HepG2 (cell line): ENCODE results near the gene HCK. TPM values are rescaled to one million over a fixed set of nuclear protein-coding genes. Genes with fewer than 3 reads are reported as not detected.
A peak's percentile ranks its signal among the peaks of the same experiment; 100 is the strongest.

ENCODE experiments used
- HNRNPH1 ChIP-seq: fragments of 200-400 bp; formaldehyde crosslinking; optimal IDR thresholded peaks from 2 replicates; pipeline ENCODE3; 2017; ENCODE audit warnings: mild to moderate bottlenecking, low read depth, low read length
- KDM1A ChIP-seq: IDR thresholded peaks from 2 replicates; pipeline ENCODE4 v1.6.1; 2016; ENCODE audit warnings: missing compliant biosample characterization
- KLF16 ChIP-seq, 2 experiments: sonication (generic) in 1 of 2; formaldehyde crosslinking in 1 of 2; IDR thresholded peaks; 2 replicates each; pipeline versions ENCODE4 v1.6.1 to v1.8.0; 2016 to 2023; ENCODE audit warnings: missing genetic modification reagents in 2 of 2, missing compliant biosample characterization in 1 of 2
- MYNN ChIP-seq: sonication (generic); formaldehyde crosslinking; IDR thresholded peaks from 2 replicates; pipeline ENCODE4 v1.4.0; 2020; ENCODE audit warnings: mild to moderate bottlenecking, low read depth, missing genetic modification reagents
- PHB2 ChIP-seq: fragments of 450-650 bp; IDR thresholded peaks from 2 replicates; pipeline ENCODE4 v1.6.1; 2018; ENCODE audit not compliant: partially characterized antibody
- PRDM15 ChIP-seq: sonication (generic); formaldehyde crosslinking; IDR thresholded peaks from 2 replicates; pipeline ENCODE4 v1.4.0; 2020; ENCODE audit warnings: missing genetic modification reagents
- TBL1XR1 ChIP-seq: fragments of 150-350 bp; IDR thresholded peaks from 2 replicates; pipeline ENCODE4 v1.6.1; 2014; ENCODE audit warnings: borderline replicate concordance, low read length; ENCODE audit not compliant: partially characterized antibody
- ZFP82 ChIP-seq: sonication (generic); formaldehyde crosslinking; IDR thresholded peaks from 2 replicates; pipeline ENCODE4 v1.5.1; 2020; ENCODE audit warnings: mild to moderate bottlenecking, missing genetic modification reagents, borderline replicate concordance
- ZNF142 ChIP-seq: sonication (generic); formaldehyde crosslinking; IDR thresholded peaks from 2 replicates; pipeline ENCODE4 v1.4.0; 2020; ENCODE audit warnings: missing genetic modification reagents
- ZNF207 ChIP-seq: fragments of 450-650 bp; IDR thresholded peaks from 2 replicates; pipeline ENCODE4 v1.6.1; 2016; ENCODE audit warnings: antibody characterized with exemption, borderline replicate concordance
- ZNF562 ChIP-seq: sonication (generic); formaldehyde crosslinking; IDR thresholded peaks from 2 replicates; pipeline ENCODE4 v1.8.0; 2022; ENCODE audit warnings: missing genetic modification reagents, borderline replicate concordance
- ZNF781 ChIP-seq: sonication (generic); formaldehyde crosslinking; IDR thresholded peaks from 2 replicates; pipeline ENCODE4 v1.5.1; 2020; ENCODE audit warnings: borderline replicate concordance, mild to moderate bottlenecking, missing genetic modification reagents; ENCODE audit errors: not compliant biosample characterization
- polyA plus RNA-seq, 8 experiments: library from polyadenylated mRNA; depleted of rRNA in 3 of 8; stranded (reverse) in 7 of 8; unstranded in 1 of 8; fragments of >200 nt; fragmentation: Illumina TruSeq in 4 of 8; extraction: Trizol in 4 of 8; gene quantifications; 2 replicates each; pipeline versions ENCODE4 v1.2.1 to v1.2.3, GENCODE V29; 2011 to 2016; ENCODE audit warnings: low read depth in 4 of 8, missing spikeins in 1 of 8, mixed read lengths in 1 of 8; ENCODE audit not compliant: insufficient read depth in 1 of 8
- total RNA-seq, 5 experiments: library from RNA; depleted of rRNA; stranded (reverse); fragments of >200 nt; fragmentation: Illumina TruSeq; extraction: Trizol; gene quantifications; 2 replicates each; pipeline ENCODE4 v1.2.3, GENCODE V29; 2016; ENCODE audit warnings: low read depth in 1 of 5
- TF ChIP-seq, protein P1 (sequence below): sonication (generic); formaldehyde crosslinking; IDR thresholded peaks from 2 replicates; pipeline ENCODE4 v1.8.0; 2022; ENCODE audit warnings: low read depth, missing genetic modification reagents
- TF ChIP-seq, protein P2 (sequence below): sonication (generic); formaldehyde crosslinking; IDR thresholded peaks from 2 replicates; pipeline ENCODE4 v1.4.0; 2020; ENCODE audit warnings: missing genetic modification reagents, mild to moderate bottlenecking, borderline replicate concordance

HCK gene
- total and polyA plus RNA-seq, 2 of the 13 experiments (the other 11 are each of a cell fraction or from before 2014, with no cell fraction given), result 0.04 TPM; not detected in 1

GRCh38 chr20:32028647-32029372, 23.2 kb upstream of the HCK start (continued):
- TF ChIP-seq, protein P1, sequence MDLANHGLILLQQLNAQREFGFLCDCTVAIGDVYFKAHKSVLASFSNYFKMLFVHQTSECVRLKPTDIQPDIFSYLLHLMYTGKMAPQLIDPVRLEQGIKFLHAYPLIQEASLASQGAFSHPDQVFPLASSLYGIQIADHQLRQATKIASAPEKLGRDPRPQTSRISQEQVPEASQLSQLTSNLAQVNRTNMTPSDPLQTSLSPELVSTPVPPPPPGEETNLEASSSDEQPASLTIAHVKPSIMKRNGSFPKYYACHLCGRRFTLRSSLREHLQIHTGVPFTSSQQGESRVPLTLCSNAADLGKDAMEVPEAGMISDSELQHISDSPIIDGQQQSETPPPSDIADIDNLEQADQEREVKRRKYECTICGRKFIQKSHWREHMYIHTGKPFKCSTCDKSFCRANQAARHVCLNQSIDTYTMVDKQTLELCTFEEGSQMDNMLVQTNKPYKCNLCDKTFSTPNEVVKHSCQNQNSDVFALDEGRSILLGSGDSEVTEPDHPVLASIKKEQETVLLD (CRISPR knock-in tag), result no peak
- TF ChIP-seq HNRNPH1 (no peak), PHB2 (no peak), KDM1A (peak; percentile 17; the same call in 1 of the 2 replicates), ZFP82 (CRISPR knock-in tag) (no peak), KLF16 (CRISPR knock-in tag; IDR thresholded peaks at IDR 0.05) (0 out of 4 replicates have a peak, but pooled peaks of 1 of the 2 experiments have one; percentile 43), MYNN (CRISPR knock-in tag) (no peak), PRDM15 (CRISPR knock-in tag) (peak; percentile 100), TBL1XR1 (no peak), ZNF562 (CRISPR knock-in tag) (no peak), ZNF781 (CRISPR knock-in tag) (peak; percentile 52), ZNF207 (no peak), ZNF142 (CRISPR knock-in tag) (no peak)
- TF ChIP-seq, protein P2, sequence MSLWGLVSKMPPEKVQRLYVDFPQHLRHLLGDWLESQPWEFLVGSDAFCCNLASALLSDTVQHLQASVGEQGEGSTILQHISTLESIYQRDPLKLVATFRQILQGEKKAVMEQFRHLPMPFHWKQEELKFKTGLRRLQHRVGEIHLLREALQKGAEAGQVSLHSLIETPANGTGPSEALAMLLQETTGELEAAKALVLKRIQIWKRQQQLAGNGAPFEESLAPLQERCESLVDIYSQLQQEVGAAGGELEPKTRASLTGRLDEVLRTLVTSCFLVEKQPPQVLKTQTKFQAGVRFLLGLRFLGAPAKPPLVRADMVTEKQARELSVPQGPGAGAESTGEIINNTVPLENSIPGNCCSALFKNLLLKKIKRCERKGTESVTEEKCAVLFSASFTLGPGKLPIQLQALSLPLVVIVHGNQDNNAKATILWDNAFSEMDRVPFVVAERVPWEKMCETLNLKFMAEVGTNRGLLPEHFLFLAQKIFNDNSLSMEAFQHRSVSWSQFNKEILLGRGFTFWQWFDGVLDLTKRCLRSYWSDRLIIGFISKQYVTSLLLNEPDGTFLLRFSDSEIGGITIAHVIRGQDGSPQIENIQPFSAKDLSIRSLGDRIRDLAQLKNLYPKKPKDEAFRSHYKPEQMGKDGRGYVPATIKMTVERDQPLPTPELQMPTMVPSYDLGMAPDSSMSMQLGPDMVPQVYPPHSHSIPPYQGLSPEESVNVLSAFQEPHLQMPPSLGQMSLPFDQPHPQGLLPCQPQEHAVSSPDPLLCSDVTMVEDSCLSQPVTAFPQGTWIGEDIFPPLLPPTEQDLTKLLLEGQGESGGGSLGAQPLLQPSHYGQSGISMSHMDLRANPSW (CRISPR knock-in tag), result no peak
